GM13977 (cell line): Measurements from ENCODE around the gene AP2A1.

Experiments used
- DNase-seq: peaks from one replicate; pipeline ENCODE4 v3.0.0; 2012; ENCODE audit warnings: low spot score
- in situ Hi-C: fragments of 300-500 bp; cut with MboI; formaldehyde crosslinking; loops from one replicate; pipeline ENCODE4 v1.12.0; 2022; ENCODE audit warnings: low sequenced_read_pairs, low pct_unique_long_range_greater_than_20kb, mixed read lengths, inconsistent platforms; ENCODE audit not compliant: unreplicated experiment
- TF ChIP-seq, protein P1 (sequence below): IDR thresholded peaks from 2 replicates; pipeline ENCODE4 v1.5.1; 2012; ENCODE audit warnings: mild to moderate bottlenecking, control low read depth; ENCODE audit not compliant: insufficient read depth; ENCODE audit errors: extremely low read depth, missing control alignments

The AP2A1 gene

DNA sequence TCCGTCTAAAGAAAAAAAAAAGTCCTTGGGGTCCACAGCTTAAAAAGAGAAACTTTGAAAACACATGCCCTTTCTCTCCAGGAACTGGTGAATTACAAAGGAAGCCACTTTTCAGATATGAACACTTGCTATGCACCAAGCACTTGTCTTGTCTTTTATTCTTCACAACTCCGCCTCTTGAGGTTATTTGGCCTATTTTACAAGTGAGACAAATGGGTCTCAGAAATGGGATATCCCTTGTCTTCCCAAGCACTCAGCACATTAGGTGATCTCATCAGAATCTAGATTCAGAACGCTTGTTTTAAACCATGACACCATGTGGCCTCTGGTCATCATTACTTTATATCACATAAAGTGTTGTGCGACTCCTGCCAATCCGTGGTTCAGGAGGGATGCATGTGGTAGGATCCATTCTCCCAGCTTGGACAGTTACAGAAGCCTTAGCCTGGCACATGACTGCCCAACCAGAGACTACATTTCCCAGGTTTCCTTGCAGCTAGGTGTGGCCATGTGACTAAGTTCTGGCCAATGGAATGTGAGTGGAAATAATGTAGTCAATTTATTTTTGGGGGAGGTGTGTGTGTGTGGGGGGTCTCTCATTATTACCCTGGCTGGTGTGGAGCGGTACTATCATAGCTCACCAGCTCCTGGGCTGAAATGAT, 17.6 kb upstream of the AP2A1 start:
- DNase-seq: no peak
- TF ChIP-seq, protein P1, sequence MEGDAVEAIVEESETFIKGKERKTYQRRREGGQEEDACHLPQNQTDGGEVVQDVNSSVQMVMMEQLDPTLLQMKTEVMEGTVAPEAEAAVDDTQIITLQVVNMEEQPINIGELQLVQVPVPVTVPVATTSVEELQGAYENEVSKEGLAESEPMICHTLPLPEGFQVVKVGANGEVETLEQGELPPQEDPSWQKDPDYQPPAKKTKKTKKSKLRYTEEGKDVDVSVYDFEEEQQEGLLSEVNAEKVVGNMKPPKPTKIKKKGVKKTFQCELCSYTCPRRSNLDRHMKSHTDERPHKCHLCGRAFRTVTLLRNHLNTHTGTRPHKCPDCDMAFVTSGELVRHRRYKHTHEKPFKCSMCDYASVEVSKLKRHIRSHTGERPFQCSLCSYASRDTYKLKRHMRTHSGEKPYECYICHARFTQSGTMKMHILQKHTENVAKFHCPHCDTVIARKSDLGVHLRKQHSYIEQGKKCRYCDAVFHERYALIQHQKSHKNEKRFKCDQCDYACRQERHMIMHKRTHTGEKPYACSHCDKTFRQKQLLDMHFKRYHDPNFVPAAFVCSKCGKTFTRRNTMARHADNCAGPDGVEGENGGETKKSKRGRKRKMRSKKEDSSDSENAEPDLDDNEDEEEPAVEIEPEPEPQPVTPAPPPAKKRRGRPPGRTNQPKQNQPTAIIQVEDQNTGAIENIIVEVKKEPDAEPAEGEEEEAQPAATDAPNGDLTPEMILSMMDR: no peak
- in situ Hi-C loops: no loop called here

DNA sequence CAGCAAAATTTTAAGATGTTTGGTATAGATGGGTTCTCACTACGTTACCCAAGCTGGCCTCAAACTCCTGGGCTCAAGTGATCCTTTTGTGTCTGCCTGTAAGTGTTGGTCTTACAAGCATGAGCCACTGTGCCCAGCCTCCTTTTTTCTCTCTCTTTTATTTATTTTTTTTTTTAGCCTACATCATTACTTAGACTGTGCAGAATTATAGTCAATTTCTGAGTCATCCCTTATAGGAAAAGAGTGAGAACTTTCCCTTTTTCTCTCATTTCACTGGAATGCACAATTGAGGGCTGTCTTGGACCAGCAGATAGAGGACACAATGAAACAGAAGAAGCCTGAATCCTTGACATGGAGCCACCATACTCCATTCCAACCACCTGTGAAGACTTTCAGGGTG, 17.0 kb upstream of the AP2A1 start:
- TF ChIP-seq, protein P1: no peak
- in situ Hi-C loops: no loop called here
- DNase-seq: no peak

DNA sequence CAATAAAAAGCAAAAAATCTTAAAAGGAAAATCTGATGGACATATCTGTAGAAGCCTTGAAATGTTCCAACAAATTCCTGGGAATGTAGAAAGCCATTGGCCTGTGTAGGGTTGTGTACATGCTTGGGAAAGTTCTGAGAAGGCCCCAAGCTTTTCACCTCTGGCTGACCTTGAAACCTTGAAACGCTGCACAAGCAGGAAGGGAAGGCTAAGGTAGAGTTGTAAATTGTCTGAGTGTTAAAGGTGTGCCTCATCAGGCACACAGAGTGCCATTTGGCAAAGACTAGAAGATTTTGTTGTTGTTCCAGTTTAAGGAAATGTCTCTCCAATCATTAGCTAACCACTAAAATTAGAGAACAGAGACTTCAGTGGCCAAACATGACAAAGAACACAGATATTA, 14.1 kb upstream of the AP2A1 start:
- in situ Hi-C loops: no loop called here
- TF ChIP-seq, protein P1: no peak
- DNase-seq: no peak

DNA sequence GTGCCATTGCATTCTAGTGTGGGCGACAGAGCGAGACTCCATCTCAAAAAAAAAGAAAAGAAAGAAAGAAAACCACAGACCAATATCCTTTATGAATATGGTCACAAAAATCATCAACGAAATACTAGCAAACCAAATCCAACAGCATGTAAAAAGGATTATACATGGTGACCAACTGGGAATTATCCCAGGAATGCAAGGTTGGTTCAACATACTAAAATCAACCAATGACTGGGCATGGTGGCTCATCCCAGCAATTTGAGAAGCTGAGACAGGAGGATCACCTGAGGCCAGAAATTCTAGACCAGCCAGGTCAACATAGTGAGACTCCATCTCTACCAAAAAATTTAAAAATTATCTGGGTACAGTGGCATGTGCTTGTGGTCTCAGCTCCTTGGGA, 10.8 kb upstream of the AP2A1 start:
- no peak for DNase-seq
- TF ChIP-seq, protein P1: no peak
- in situ Hi-C loops: no loop called here

DNA sequence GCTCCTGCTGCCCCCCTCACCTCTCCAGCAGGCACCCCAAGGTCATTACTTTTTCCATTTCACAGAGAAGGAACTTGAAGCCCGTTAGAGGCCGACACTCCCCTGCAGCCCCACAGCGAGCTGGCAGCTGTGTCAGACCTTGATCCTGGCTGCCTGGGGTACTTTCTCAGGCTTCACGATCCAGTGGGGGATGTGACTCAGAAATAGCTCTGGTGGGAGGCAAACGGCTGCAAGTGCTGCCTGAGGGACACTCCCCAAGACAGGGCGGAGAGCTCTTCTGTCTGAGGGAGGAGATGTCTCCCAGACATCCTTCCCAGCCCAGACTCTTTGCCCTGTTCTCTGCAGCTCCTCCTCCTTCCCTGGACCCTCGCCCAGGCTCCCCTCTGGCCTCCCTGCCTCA, 8.5 kb upstream of the AP2A1 start:
- TF ChIP-seq, protein P1: no peak
- in situ Hi-C loops: no loop called here
- DNase-seq: no peak

DNA sequence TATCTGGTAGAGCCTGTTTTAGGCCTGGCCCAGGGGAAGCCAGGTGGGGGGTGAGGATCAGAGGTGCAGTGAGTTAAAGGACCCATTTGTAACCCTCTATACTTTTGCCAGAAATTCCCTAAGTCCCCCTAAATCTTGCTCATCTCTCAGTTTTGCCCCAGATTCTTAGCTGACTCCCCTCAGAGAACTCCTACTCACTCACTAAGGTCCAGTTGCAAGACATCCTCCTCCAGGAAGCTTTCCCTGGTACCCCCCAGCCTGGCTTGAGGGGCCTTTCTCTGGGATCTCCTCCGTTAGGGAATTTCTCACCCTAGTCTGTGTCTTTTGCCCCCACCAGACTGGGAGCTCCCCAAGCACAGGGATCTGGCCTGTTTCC, 5.6 kb upstream of the AP2A1 start:
- TF ChIP-seq, protein P1: no peak
- no peak for DNase-seq
- in situ Hi-C loops: no loop called here

DNA sequence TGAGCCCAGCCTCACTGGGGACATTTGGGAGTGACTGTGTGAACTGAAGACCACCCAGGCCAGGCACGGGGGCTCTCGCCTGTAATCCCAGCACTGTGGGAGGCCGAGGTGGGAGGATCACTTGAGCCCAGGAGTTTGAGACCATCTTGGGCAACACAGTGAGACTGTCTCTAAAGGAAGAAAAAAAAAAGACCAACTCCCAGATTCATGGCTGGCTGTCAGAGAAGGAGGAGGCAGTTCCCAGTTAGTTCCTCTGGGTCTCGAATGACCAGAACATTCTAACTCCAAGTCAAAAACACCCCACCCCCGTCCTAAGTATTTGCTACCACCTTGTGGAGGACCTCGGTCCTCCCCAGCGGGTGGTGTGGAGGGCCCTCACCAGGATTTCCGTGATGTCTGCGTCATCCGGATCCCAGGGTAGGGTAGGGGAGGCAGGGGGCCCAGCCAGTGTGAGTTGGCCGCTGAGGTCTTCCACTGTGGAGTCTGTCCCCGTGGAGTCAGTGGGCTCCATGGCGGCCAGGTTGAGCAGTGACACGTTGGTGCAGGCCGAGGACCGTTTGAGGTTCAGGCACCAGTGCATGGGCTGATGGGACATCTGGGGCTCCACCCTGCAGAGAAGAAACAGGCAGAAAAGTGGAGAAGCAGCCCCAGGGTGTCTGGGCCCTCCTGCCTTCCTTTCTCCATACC, 5.0 kb upstream of the AP2A1 start:
- TF ChIP-seq, protein P1: peak; percentile 34
- in situ Hi-C loops: no loop called here
- DNase-seq: no peak
